SW480 (cell line): ENCODE data around the gene C1QTNF7.

Source experiments
- DNase-seq: peaks from one replicate; pipeline ENCODE4 v3.0.0-alpha.2; 2016; ENCODE audit warnings: low spot score

C1QTNF7 gene

GRCh38 chr4:15414551-15415091 lies 13.2 kb upstream of the C1QTNF7 start:
- DNase-seq, result no peak

- no peak for DNase-seq
Observed at GRCh38 chr4:15416357-15417232, 11.2 kb upstream of the C1QTNF7 start.

GRCh38 chr4:15417233-15417660 lies 10.6 kb upstream of the C1QTNF7 start:
- DNase-seq, result no peak

GRCh38 chr4:15418956-15419355 lies 8.9 kb upstream of the C1QTNF7 start:
- DNase-seq, result no peak

- no peak for DNase-seq
Observed at GRCh38 chr4:15420642-15421041, 7.2 kb upstream of the C1QTNF7 start.

GRCh38 chr4:15423285-15423711 lies 4.5 kb upstream of the C1QTNF7 start:
- no peak for DNase-seq

- DNase-seq, result no peak
Observed at GRCh38 chr4:15425520-15425919, 2.3 kb upstream of the C1QTNF7 start.

- DNase-seq, result no peak
Observed at GRCh38 chr4:15427161-15427560, 672 bp upstream of the C1QTNF7 start.

- DNase-seq, result no peak
Observed at GRCh38 chr4:15428611-15429010, 778 bp downstream of the C1QTNF7 start.

GRCh38 chr4:15434091-15434490 lies 6.3 kb downstream of the C1QTNF7 start:
- DNase-seq, result no peak

GRCh38 chr4:15434676-15435075 lies 6.8 kb downstream of the C1QTNF7 start:
- no peak for DNase-seq

GRCh38 chr4:15436513-15436912 lies 8.7 kb downstream of the C1QTNF7 start:
- no peak for DNase-seq

GRCh38 chr4:15438939-15439524 lies 11.2 kb downstream of the C1QTNF7 start:
- no peak for DNase-seq

GRCh38 chr4:15443371-15444160 lies 15.7 kb downstream of the C1QTNF7 start:
- no peak for DNase-seq

- no peak for DNase-seq
Observed at GRCh38 chr4:15444276-15444675, 16.4 kb downstream of the C1QTNF7 start.

GRCh38 chr4:15444879-15445547 lies 17.2 kb downstream of the C1QTNF7 start:
- no peak for DNase-seq

- DNase-seq, result no peak
Observed at GRCh38 chr4:15451181-15451865, 23.5 kb downstream of the C1QTNF7 start.

GRCh38 chr4:15451866-15452765 lies 24.3 kb downstream of the C1QTNF7 start:
- peak; percentile 52 for DNase-seq

GRCh38 chr4:15455290-15455689 lies 27.5 kb downstream of the C1QTNF7 start:
- no peak for DNase-seq
